Pancreas (tissue), 10 donors: Measurements from ENCODE around the gene METRN. TPM values are rescaled to one million over a fixed set of nuclear protein-coding genes. Genes with fewer than 3 reads are reported as not detected.

ENCODE experiments used
- ATAC-seq, 4 donors: fragments of 200-7000 bp; cut with Tn5 transposase; one replicate each; pipeline versions ENCODE4 v1.8.0 to v1.9.1; 2020; ENCODE audit warnings: mild to moderate bottlenecking in 4 of 4, moderate library complexity in 4 of 4
- DNase-seq, 6 donors: peaks; one replicate each; pipeline ENCODE4 v3.0.0-alpha.2; 2020
- FAIRE-seq: peaks from 2 replicates; lab custom pipeline; 2012; peaks lifted over from hg19 to GRCh38; lab: Jason Lieb, UNC
- H3K27ac ChIP-seq, 4 donors: fragments of 200-600 bp; sonication (generic); 1 replicate in 3 of 4; 2 replicates in 1 of 4; pipeline versions ENCODE4 v1.5.0 to v1.8.0; 2020
- H3K27me3 ChIP-seq, 4 donors: fragments of 200-600 bp; one replicate each; pipeline ENCODE4 v1.8.0; 2021
- H3K36me3 ChIP-seq, 3 donors: fragments of 200-600 bp; sonication (generic) in 1 of 3; one replicate each; pipeline versions ENCODE4 v1.5.0 to v1.8.0; 2020 to 2021
- H3K4me1 ChIP-seq, 3 donors: fragments of 200-600 bp; one replicate each; pipeline ENCODE4 v1.8.0; 2021
- H3K4me3 ChIP-seq, 4 donors: fragments of 200-600 bp; sonication (generic) in 2 of 4; one replicate each; pipeline versions ENCODE4 v1.5.0 to v1.8.0; 2020 to 2021
- H3K9me3 ChIP-seq, 4 donors: fragments of 200-600 bp; one replicate each; pipeline ENCODE4 v1.8.0; 2021
- WGBS, 2 donors: extraction: QIAGEN DNeasy Blood & Tissue Kit; methylation state at CpG; one replicate each; pipeline ENCODE4 v1.1.7; 2013; 5-methylcytosine and 5-hydroxymethylcytosine counted together
- intact Hi-C, 3 donors: fragments of 100-400 bp; cut with DNase I; formaldehyde crosslinking; loops; one replicate each; pipeline versions ENCODE4 v1.11.1 to v1.14.2; 2022
- polyA plus RNA-seq, 2 donors: library from polyadenylated mRNA; stranded (reverse); fragments of 200-250 nt; gene quantifications; one replicate each; pipeline ENCODE4 v1.2.3, GENCODE V29; 2013
- total RNA-seq, 6 donors: library from RNA; stranded (reverse); fragmentation: NEBNext Ultra II Directional in 4 of 6; extraction: Animal tissue kit (Norgen Biotek cat#: 25700) in 4 of 6; gene quantifications; one replicate each; pipeline versions ENCODE4 v1.2.1 to v1.2.4, GENCODE V29; 2021 to 2023
- TF ChIP-seq, protein P1 (sequence below), 4 donors: fragments of 200-600 bp; sonication (generic) in 3 of 4; IDR thresholded peaks; one replicate each; pipeline versions ENCODE4 v1.5.0 to v1.8.0; 2021; ENCODE audit warnings: antibody characterized with exemption in 4 of 4
- donor health status: healthy with polysubstance abuse.
- donor health status: DM: no; HTN: no; CAD: no; lungs with moderate emphysema.
- donor health status: DM: no; HTN: no; CAD: no.
- donor health status: control.
- donor health status: control.
- donor health status: Bipolar disorder and iron deficiency.
- donor health status: DM: yes; HTN: yes; CAD: no.
- donor health status: DM: no; HTN: no; CAD: no.
- donor health status: DM: no; HTN: no; CAD: no.
- donor health status: DM: yes; HTN: yes; CAD: no.

The METRN gene
- total RNA-seq (10 to 100 TPM; 27.6 to 44.9 (median 37.7) TPM), polyA plus RNA-seq (10 to 100 TPM; 74.2 to 82.0 TPM)

DNA sequence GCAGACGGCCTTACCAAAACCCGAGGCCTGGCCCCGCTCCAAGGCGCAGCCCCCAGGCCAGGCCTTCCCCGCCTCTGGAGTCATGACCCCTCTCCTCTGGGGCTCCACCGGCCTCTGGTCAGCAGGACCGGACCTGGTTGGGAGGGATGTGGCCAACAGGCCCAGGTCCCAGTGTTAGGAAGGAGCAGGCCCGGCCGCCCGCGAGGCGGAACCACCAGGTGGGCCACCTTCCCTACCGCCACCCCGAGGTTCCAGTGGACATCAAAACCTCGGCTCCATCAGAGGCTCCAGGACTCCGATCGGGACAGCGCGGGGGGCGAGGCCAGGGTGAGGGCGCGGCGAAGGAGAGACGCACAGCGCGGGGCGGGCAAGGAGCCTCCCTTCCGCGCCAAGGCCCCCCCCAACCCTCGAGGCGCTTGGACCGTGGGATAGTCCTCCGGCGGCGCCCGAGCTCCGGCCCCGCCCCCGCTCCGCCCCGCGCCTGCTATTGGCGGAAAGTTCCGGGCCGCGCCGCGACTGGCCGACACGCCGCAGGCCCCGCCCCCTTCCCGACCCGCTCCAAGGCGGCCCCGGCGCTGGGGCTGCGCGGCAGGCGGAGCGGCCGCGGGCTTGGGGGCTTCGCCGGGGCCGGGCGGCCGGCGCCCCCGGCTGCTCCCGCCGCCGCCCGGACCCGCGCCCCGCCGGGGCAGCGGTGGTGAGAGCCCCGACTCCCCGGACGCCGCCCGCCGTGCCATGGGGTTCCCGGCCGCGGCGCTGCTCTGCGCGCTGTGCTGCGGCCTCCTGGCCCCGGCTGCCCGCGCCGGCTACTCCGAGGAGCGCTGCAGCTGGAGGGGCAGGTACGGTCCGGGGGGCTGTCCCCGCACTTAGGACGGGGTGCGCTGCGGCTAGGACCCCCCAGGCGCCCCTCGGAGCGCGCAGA, at the start of gene METRN:
TSS of gene METRN (plus strand) at position 561 of the 919 bp plus-strand sequence. CDS start at position 733, 172 bp downstream.
- DNase-seq (peak; percentile 87 to 98 (median 94)), FAIRE-seq (no peak), ATAC-seq (peak; percentile 78 to 91 (median 86))
- Histone ChIP-seq H3K36me3 (no peaks in the 10 kb centered on the region), H3K27me3 (peaks cover 0 to 10% (median 0%) of the 10 kb centered on the region in 4 donors), H3K27ac (peak within 1 kb of the TSS; percentile 36 to 60 (median 50)), H3K9me3 (no peaks in the 10 kb centered on the region), H3K4me3 (peak within 1 kb of the TSS; percentile 56 to 89 (median 68)), H3K4me1 (peaks cover 3 to 17% (median 14%) of the 10 kb centered on the region in 3 donors)
- intact Hi-C loops: loop anchor here in 2 of 3 donors (2.0 to 10.0 kb wide), 3 partner anchors 72 to 342 kb away; no protein-coding TSS in a partner anchor
- TF ChIP-seq, protein P1, sequence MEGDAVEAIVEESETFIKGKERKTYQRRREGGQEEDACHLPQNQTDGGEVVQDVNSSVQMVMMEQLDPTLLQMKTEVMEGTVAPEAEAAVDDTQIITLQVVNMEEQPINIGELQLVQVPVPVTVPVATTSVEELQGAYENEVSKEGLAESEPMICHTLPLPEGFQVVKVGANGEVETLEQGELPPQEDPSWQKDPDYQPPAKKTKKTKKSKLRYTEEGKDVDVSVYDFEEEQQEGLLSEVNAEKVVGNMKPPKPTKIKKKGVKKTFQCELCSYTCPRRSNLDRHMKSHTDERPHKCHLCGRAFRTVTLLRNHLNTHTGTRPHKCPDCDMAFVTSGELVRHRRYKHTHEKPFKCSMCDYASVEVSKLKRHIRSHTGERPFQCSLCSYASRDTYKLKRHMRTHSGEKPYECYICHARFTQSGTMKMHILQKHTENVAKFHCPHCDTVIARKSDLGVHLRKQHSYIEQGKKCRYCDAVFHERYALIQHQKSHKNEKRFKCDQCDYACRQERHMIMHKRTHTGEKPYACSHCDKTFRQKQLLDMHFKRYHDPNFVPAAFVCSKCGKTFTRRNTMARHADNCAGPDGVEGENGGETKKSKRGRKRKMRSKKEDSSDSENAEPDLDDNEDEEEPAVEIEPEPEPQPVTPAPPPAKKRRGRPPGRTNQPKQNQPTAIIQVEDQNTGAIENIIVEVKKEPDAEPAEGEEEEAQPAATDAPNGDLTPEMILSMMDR (IDR thresholded peaks at IDR 0.05): no peak
- 5 to 10% methylated on average over 41 to 108 of the region's 108 CpGs for WGBS, 2 donors

DNA sequence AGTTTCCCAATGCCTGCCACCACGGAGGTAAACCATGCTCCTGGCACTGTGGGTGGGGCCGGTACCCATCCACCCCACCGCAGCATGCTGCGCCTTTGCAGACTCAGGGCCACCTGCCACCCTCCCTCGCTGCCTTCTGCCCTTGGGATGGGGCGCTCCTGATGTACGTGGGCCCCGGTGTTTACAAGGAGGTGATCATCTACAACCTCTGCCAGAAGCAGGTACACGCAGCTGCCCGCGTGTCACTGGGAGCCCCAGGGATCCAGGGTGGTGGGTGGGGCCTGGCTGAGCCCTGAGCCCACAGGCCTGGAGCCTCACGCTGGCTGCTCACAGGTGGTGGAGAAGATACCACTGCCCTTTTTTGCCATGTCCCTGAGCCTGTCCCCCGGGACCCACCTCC, 48.3 kb upstream of the METRN start:
- 88 to 96% methylated on average over 13 of the region's 13 CpGs for WGBS, 2 donors
- H3K4me3 ChIP-seq: no peak overlapping the region
- intact Hi-C loops: no loop called here
- H3K27me3 ChIP-seq: no peaks in the 10 kb centered on the region
- peaks cover 6 to 20% (median 18%) of the 10 kb centered on the region in 3 donors for H3K36me3 ChIP-seq
- ATAC-seq (no peak), FAIRE-seq (no peak), DNase-seq (no peak)
- no peaks in the 10 kb centered on the region for H3K9me3 ChIP-seq
- TF ChIP-seq, protein P1 (IDR thresholded peaks at IDR 0.05): no peak
- H3K27ac ChIP-seq: no peak overlapping the region
- peaks cover under 1 to 10% (median 7%) of the 10 kb centered on the region in 3 donors for H3K4me1 ChIP-seq

DNA sequence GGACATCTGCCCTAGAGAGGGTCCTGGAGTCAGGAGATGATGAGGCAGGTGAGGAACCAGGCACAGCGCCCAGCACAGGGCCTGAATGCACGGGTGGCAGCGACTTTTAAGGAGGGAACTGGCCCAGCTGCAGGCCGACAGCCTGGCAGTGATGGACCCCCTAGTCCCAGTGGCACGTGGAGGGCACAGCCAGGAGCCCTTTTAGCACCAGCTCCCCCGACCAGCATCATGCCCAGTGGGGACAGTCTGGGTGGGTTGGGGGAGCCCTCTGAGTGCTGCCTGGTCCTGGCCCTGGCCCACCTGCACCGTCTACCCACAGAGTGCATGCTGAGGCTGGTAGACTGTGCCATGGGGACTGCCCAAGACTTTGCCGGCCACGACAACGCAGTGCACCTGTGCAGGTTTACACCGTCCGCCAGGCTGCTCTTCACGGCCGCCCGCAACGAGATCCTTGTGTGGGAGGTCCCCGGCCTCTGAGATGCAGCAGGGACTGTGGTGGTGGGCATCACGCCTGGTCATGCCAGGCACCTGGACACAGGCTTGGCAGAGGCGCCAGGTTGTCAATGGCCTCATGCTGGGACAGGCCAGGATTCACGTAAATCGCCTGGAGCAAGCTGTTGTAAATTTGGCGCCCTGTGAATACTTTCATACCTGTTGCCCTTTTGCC, 47.7 kb upstream of the METRN start:
- peak overlapping the region in 1 of 4 donors; percentile 98 for H3K4me3 ChIP-seq
- 67 to 72% methylated on average over 22 of the region's 22 CpGs for WGBS, 2 donors

DNA sequence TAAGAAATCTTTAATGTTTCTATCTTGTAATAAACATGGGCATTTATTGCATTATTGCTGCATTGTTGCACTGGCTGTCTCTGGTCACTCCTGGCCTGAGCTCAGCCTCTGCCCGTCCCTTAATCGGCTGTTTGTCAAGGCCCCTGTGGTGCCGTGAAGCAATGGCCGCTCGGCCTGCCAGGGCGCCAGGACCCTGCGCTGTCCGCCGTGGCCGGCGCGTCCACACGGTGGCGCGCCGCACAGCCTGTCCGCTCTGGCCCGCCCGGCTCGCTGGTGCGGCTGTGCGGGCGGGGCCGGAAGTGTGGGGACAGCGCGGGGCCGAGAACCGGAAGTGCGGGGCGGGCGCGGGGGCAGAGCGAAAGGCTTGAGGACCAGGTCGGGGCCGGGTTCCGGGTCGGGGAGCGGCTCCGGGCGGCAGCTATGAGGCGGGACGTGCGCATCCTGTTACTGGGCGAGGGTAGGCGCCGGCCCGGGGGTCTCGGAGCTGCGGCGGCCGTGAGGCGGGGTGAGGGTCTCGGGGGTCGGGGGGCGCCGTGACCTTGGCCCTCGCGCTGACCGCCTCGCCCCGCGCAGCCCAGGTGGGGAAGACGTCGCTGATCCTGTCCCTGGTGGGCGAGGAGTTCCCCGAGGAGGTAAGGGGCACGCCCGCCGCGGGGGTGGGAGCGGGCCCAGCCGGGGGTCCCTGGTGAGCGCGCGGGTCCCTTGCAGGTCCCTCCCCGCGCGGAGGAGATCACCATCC, 47.0 kb upstream of the METRN start, which contains the start of gene RHOT2:
TSS of gene RHOT2 (plus strand) at position 353 of the 739 bp plus-strand sequence. CDS start at position 421, 68 bp downstream.
- Histone ChIP-seq H3K4me1 (peaks cover 0 to 10% (median 7%) of the 10 kb centered on the region in 3 donors), H3K4me3 (peak within 1 kb of the TSS; percentile 84 to 100 (median 98)), H3K36me3 (peaks cover 6 to 32% (median 27%) of the 10 kb centered on the region in 3 donors), H3K27ac (peak within 1 kb of the TSS; percentile 42 to 66 (median 64)), H3K9me3 (no peaks in the 10 kb centered on the region), H3K27me3 (no peaks in the 10 kb centered on the region)
- FAIRE-seq (no peak), ATAC-seq (peak; percentile 95 to 97 (median 96)), DNase-seq (peak in 5 of 6 donors; percentile 87 to 95 (median 92))
- intact Hi-C loops: no loop called here
- WGBS, 2 donors: 1% methylated on average over 58 to 78 of the region's 78 CpGs
- TF ChIP-seq, protein P1 (IDR thresholded peaks at IDR 0.05): peak; percentile 82 to 87 (median 84)

More for the DNA sequence above, 47.7 kb upstream of the METRN start:
- Histone ChIP-seq H3K27ac (peak overlapping the region in 2 of 4 donors; percentile 62 to 65), H3K27me3 (no peaks in the 10 kb centered on the region), H3K36me3 (peaks cover 6 to 25% (median 21%) of the 10 kb centered on the region in 3 donors), H3K4me1 (peaks cover 0 to 10% (median 7%) of the 10 kb centered on the region in 3 donors), H3K9me3 (no peaks in the 10 kb centered on the region)
- intact Hi-C loops: no loop called here
- DNase-seq (peak in 1 of 6 donors; percentile 84), FAIRE-seq (no peak), ATAC-seq (no peak)
- TF ChIP-seq, protein P1 (IDR thresholded peaks at IDR 0.05): no peak
